ENCODE data around the gene SLIRP. TPM values are rescaled to one million over a fixed set of nuclear protein-coding genes. Genes with fewer than 3 reads are reported as not detected.
"Not testable (repeated sequence)": the region's sequence is repeated elsewhere in the genome, so short reads cannot be mapped to it uniquely, and the experiment has no call there.

The SLIRP gene
- total RNA-seq, 4 donors from 2014 or later, result 156 to 262 (median 218) TPM

- Histone ChIP-seq H3K27ac (no peak overlapping the region), H3K27me3 (no peaks in the 10 kb centered on the region), H3K9me3 (no peaks in the 10 kb centered on the region), H3K4me1 (peaks cover 0 to 4% (median 0%) of the 10 kb centered on the region in 4 donors), H3K36me3 (peaks cover 0 to 77% (median 19%) of the 10 kb centered on the region in 3 donors), H3K4me3 (no peak overlapping the region)
- 72 to 76% methylated on average over 7 of the region's 7 CpGs for WGBS, 2 donors
- DNase-seq (ENCODE audit: low spot score in 2 of 2), result no peak
- TF ChIP-seq EP300 (IDR thresholded peaks at IDR 0.05) (no peak), POLR2A (IDR thresholded peaks at IDR 0.05) (no peak), CTCF (IDR thresholded peaks at IDR 0.05) (no peak)
Observed at GRCh38 chr14:77738559-77739250, 30.8 kb downstream of the SLIRP start.

- Histone ChIP-seq H3K4me1 (peaks cover 0 to 4% (median 2%) of the 10 kb centered on the region in 4 donors), H3K27me3 (no peaks in the 10 kb centered on the region), H3K27ac (no peak overlapping the region), H3K36me3 (peaks cover 0 to 72% (median 12%) of the 10 kb centered on the region in 3 donors), H3K9me3 (no peaks in the 10 kb centered on the region), H3K4me3 (no peak overlapping the region)
- no peak for TF ChIP-seq CTCF (IDR thresholded peaks at IDR 0.05)
- no peak for TF ChIP-seq EP300 (IDR thresholded peaks at IDR 0.05)
- no peak for TF ChIP-seq POLR2A (IDR thresholded peaks at IDR 0.05)
- 83% methylated on average over 2 of the region's 2 CpGs for WGBS, 2 donors
- DNase-seq (ENCODE audit: low spot score in 2 of 2), result no peak
Observed at GRCh38 chr14:77741438-77741837, 33.5 kb downstream of the SLIRP start.

GRCh38 chr14:77746064-77746702 lies 38.3 kb downstream of the SLIRP start:
- TF ChIP-seq CTCF (IDR thresholded peaks at IDR 0.05) (no peak), EP300 (IDR thresholded peaks at IDR 0.05) (no peak), POLR2A (IDR thresholded peaks at IDR 0.05) (no peak)
- Histone ChIP-seq H3K36me3 (peaks cover 0 to 82% (median 6%) of the 10 kb centered on the region in 3 donors), H3K27ac (no peak overlapping the region), H3K9me3 (no peaks in the 10 kb centered on the region), H3K4me3 (no peak overlapping the region), H3K27me3 (no peaks in the 10 kb centered on the region), H3K4me1 (peaks cover 0 to 3% (median 0%) of the 10 kb centered on the region in 4 donors)
- WGBS, 2 donors, result 52 to 56% methylated on average over 4 of the region's 4 CpGs
- no peak for DNase-seq (ENCODE audit: low spot score in 2 of 2)

GRCh38 chr14:77747425-77747824 lies 39.5 kb downstream of the SLIRP start:
- not testable (repeated sequence) for H3K27ac ChIP-seq; H3K4me3 ChIP-seq; H3K4me1 ChIP-seq; H3K27me3 ChIP-seq; H3K9me3 ChIP-seq; DNase-seq (ENCODE audit: low spot score in 2 of 2)
- H3K36me3 ChIP-seq, result peaks cover 0 to 84% (median 6%) of the 10 kb centered on the region in 3 donors
- WGBS, 2 donors, result 92 to 96% methylated on average over 13 to 16 of the region's 33 CpGs

- H3K27me3 ChIP-seq, result no peaks in the 10 kb centered on the region
- DNase-seq (ENCODE audit: low spot score in 2 of 2), result no peak
- peaks cover 0 to 85% (median 0%) of the 10 kb centered on the region in 3 donors for H3K36me3 ChIP-seq
- 94 to 98% methylated on average over 2 of the region's 2 CpGs for WGBS, 2 donors
- H3K9me3 ChIP-seq, result no peaks in the 10 kb centered on the region
- no peak overlapping the region for H3K27ac ChIP-seq
- TF ChIP-seq CTCF (IDR thresholded peaks at IDR 0.05) (no peak), EP300 (IDR thresholded peaks at IDR 0.05) (no peak), POLR2A (IDR thresholded peaks at IDR 0.05) (no peak)
- H3K4me1 ChIP-seq, result peaks cover 0 to 25% (median 1%) of the 10 kb centered on the region in 4 donors
- no peak overlapping the region for H3K4me3 ChIP-seq
Observed at GRCh38 chr14:77752266-77752665, 44.4 kb downstream of the SLIRP start.

Data from tibial nerve (tissue), 4 donors.